Measurements from ENCODE around the gene MOB1B. TPM values are rescaled to one million over a fixed set of nuclear protein-coding genes. Genes with fewer than 3 reads are reported as not detected.
"Not testable (repeated sequence)": the region's sequence is repeated elsewhere in the genome, so short reads cannot be mapped to it uniquely, and the experiment has no call there.

The MOB1B gene
- total RNA-seq, 4 donors from 2014 or later: 8.3 to 17.9 (median 11.6) TPM

- intact Hi-C loops (cut with DNase I): loop anchor here (10.0 kb wide), 1 partner anchor 92 kb away; the partner anchor contains the start of gene MOB1B
- 65 to 73% methylated on average over 1 of the region's 1 CpG for WGBS, 2 donors
- Histone ChIP-seq H3K36me3 (peaks cover 0 to 22% (median 0%) of the 10 kb centered on the region in 3 donors), H3K27ac (peak overlapping the region in 1 of 4 donors; percentile 40), H3K4me3 (peak overlapping the region in 1 of 4 donors; percentile 81), H3K9me3 (no peaks in the 10 kb centered on the region), H3K27me3 (no peaks in the 10 kb centered on the region), H3K4me1 (peaks cover 0 to 53% (median 20%) of the 10 kb centered on the region in 3 donors)
- TF ChIP-seq CTCF (IDR thresholded peaks at IDR 0.05): no peak
- TF ChIP-seq POLR2A (IDR thresholded peaks at IDR 0.05): no peak
- no peak for DNase-seq
These were observed 94.9 kb downstream of the MOB1B start for GRCh38 chr4:70997036-70997435.

DNA sequence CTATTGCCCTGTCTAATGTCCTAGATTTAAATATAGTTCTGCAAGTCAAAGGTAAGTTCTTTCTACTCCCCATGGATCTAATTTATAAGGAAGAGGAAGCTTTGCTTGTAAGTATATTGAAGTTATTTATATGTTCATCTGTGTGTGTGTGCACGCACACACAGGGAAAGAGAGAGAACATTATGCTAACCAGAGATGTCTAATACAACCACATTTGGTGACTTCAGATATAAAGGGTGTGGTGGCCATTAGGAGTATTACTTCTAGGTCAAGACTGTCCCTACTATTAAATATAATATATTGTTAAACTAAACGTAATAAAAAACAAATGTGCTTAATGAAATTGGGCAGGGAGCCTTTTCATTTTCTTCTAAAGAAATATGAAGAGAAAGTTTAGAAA is 95.4 kb downstream of the MOB1B start:
- TF ChIP-seq CTCF (IDR thresholded peaks at IDR 0.05) (no peak), POLR2A (IDR thresholded peaks at IDR 0.05) (no peak)
- peak overlapping the region in 2 of 4 donors; percentile 11 to 40 for H3K27ac ChIP-seq
- 51 to 58% methylated on average over 2 of the region's 2 CpGs for WGBS, 2 donors
- no peak for DNase-seq
- H3K4me3 ChIP-seq: no peak overlapping the region
- H3K36me3 ChIP-seq: peaks cover 0 to 22% (median 0%) of the 10 kb centered on the region in 3 donors
- intact Hi-C loops (cut with DNase I): loop anchor here (10.0 kb wide), 1 partner anchor 93 kb away; the partner anchor contains the start of gene MOB1B
- peaks cover 0 to 48% (median 20%) of the 10 kb centered on the region in 3 donors for H3K4me1 ChIP-seq
- no peaks in the 10 kb centered on the region for H3K27me3 ChIP-seq
- no peaks in the 10 kb centered on the region for H3K9me3 ChIP-seq

GRCh38 chr4:70999639-71000038 is 97.5 kb downstream of the MOB1B start:
- intact Hi-C loops (cut with DNase I): loop anchor here (10.0 kb wide), 2 partner anchors 95 to 155 kb away; partner anchors contain the start of gene MOB1B
- H3K4me3 ChIP-seq, H3K27me3 ChIP-seq: not testable (repeated sequence)

DNA sequence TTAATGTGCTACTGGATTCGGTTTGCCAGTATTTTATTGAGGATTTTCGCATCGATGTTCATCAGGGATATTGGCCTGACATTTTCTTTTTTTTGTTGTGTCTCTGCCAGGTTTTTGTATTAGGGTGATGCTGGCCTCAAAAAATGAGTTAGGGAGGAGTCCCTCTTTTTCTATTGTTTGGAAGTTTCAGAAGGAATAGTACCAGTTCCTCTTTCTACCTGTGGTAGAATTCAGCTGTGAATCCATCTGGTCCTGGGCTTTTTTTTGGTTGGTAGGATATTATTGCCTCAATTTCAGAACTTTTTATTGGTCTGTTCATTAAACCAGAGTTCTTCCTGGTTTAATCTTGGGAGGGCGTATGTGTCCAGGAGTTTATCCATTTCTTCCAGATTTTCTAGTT is 99.2 kb downstream of the MOB1B start:
- H3K27ac ChIP-seq, H3K4me3 ChIP-seq, H3K9me3 ChIP-seq, DNase-seq, H3K27me3 ChIP-seq: not testable (repeated sequence)
- H3K4me1 ChIP-seq: peaks cover 0 to 32% (median 6%) of the 10 kb centered on the region in 3 donors
- intact Hi-C loops (cut with DNase I): loop anchor here (10.0 kb wide), 1 partner anchor 157 kb away; no protein-coding TSS in a partner anchor
- 95 to 96% methylated on average over 4 of the region's 4 CpGs for WGBS, 2 donors
- peaks cover 0 to 22% (median 0%) of the 10 kb centered on the region in 3 donors for H3K36me3 ChIP-seq

More at GRCh38 chr4:70999639-71000038, 97.5 kb downstream of the MOB1B start:
- not testable (repeated sequence) for H3K27ac ChIP-seq, H3K9me3 ChIP-seq, DNase-seq
- H3K36me3 ChIP-seq: peaks cover 0 to 22% (median 0%) of the 10 kb centered on the region in 3 donors
- H3K4me1 ChIP-seq: peaks cover 0 to 46% (median 15%) of the 10 kb centered on the region in 3 donors

DNA sequence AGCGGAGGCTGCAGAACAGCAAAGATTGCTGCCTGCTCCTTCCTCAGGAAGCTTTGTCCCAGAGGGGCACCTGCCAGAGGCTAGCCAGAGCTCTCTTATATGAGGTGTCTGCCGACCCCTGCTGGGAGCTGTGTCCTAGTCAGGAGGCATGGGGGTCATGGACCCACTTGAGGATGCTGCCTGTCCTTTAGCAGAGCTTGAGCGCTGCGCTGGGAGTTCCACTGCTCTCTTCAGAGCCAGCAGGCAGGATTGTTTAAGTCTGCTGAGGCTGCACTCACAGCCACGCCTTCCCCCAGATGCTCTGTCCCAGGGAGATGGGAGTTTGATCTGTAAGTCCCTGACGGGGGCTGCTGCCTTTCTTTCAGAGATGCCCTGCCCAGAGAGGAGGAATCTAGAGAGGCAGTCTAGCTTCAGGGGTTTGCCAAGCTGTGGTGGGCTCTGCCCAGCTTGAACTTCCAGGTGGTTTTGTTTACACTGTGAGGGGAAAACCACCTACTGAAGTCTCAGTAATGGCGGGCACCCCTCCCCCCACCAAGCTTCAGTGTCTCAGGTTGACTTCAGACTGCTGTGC is 102.2 kb downstream of the MOB1B start:
- intact Hi-C loops (cut with DNase I): loop anchor here (10.0 kb wide), 1 partner anchor 160 kb away; no protein-coding TSS in a partner anchor
- Histone ChIP-seq H3K9me3 (no peaks in the 10 kb centered on the region), H3K4me1 (peaks cover 0 to 18% (median 0%) of the 10 kb centered on the region in 3 donors), H3K27ac (no peak overlapping the region), H3K4me3 (no peak overlapping the region), H3K27me3 (no peaks in the 10 kb centered on the region), H3K36me3 (peaks cover 0 to 10% (median 0%) of the 10 kb centered on the region in 3 donors)
- TF ChIP-seq CTCF (IDR thresholded peaks at IDR 0.05) (no peak), POLR2A (IDR thresholded peaks at IDR 0.05) (no peak)
- WGBS, 2 donors: 60 to 82% methylated on average over 2 to 3 of the region's 7 CpGs
- DNase-seq: no peak

- not testable (repeated sequence) for H3K27me3 ChIP-seq, H3K36me3 ChIP-seq, H3K4me3 ChIP-seq, H3K27ac ChIP-seq, DNase-seq, H3K9me3 ChIP-seq
- 82 to 85% methylated on average over 2 to 6 of the region's 6 CpGs for WGBS, 2 donors
- peaks cover 0 to 25% (median 0%) of the 10 kb centered on the region in 3 donors for H3K4me1 ChIP-seq
- intact Hi-C loops (cut with DNase I): loop anchor here (10.0 kb wide), 1 partner anchor 160 kb away; no protein-coding TSS in a partner anchor
These were observed 102.9 kb downstream of the MOB1B start for GRCh38 chr4:71005025-71005424.

Data from esophagus squamous epithelium (tissue), 5 donors.